ENCODE measurements around the gene HOXB3.

The HOXB3 gene

DNA sequence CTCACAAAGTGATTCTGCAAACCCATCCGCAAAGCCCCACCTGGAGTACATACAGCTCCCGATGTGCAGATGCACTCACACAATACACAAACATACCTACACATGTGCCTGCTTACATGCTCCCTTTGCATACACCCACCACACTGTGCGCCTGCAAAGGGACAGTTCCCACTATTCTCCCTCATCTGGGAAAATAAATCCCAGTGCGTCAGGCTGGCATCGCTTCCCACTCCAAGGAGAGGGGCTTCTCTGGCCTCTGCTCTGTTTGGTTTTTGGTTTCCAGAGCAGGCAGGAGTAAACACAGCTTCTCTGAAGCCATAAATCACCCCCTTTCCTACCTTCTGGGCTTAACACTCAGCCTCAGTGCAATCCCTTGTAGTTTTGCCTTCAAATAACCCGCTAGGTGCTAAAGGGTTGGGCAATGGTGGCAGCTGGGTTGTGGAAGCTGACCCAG, 26.6 kb downstream of the HOXB3 start:
- no CpG with 5 or more reads among the region's 6 CpGs for WGBS (ENCODE audit: extremely low coverage, insufficient coverage, low lambda C conversion rate)
- Histone ChIP-seq H3K9ac (ENCODE audit: low read length) (no peak overlapping the region), H3K79me1 (ENCODE audit: low read length) (no peaks in the 10 kb centered on the region), H3K18ac (ENCODE audit: low read length) (no peak overlapping the region), H2BK15ac (replicated peaks; ENCODE audit: low read depth) (no peak overlapping the region), H3K36me3 (ENCODE audit: control insufficient read depth, insufficient read depth, low read length) (no peaks in the 10 kb centered on the region), H4K8ac (ENCODE audit: low read depth, low read length) (no peak overlapping the region), H4K5ac (ENCODE audit: low read length) (no peak overlapping the region), H2BK5ac (ENCODE audit: low read length) (no peak overlapping the region), H3K56ac (ENCODE audit: low read length) (no peak overlapping the region), H3K27ac (ENCODE audit: low read depth, low read length) (no peak overlapping the region), H2BK120ac (ENCODE audit: low read depth, low read length) (no peak overlapping the region), H3K4me3 (ENCODE audit: low read length) (no peak overlapping the region), H3K79me2 (ENCODE audit: control insufficient read depth, insufficient read depth, low read length) (no peaks in the 10 kb centered on the region), H3K27me3 (ENCODE audit: insufficient read depth, low read length, poor library complexity) (peaks cover 92% of the 10 kb centered on the region), H3K4me2 (ENCODE audit: low read length) (no peak overlapping the region), H3K4me1 (ENCODE audit: control insufficient read depth, low read depth, low read length) (peaks cover 5% of the 10 kb centered on the region), H2AK5ac (ENCODE audit: low read length) (no peak overlapping the region), H3K23ac (ENCODE audit: low read length) (no peak overlapping the region), H3K4ac (ENCODE audit: low read depth, low read length) (no peak overlapping the region)
- no peak for DNase-seq

DNA sequence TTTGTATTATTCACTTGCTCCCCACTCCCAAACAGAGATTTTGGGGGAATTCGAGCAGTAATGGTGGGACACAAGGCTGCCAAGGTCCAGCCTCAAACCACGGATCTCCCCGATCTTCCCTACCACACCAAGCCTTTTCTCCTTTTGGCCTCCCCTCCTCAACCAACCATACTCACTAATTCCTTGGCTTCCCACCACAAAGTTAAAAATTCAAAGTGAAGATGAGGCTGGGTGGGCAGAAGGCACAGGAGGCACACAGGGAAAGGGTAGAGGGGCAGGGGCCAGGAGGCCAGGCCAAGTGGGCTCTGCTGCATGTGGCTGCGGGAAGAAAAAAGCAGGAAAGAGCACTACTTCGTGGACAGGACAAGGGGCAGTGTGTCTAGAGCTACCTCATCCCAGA, 27.1 kb downstream of the HOXB3 start:
- H2BK15ac ChIP-seq (replicated peaks; ENCODE audit: low read depth): no peak overlapping the region
- H3K27ac ChIP-seq (ENCODE audit: low read depth, low read length): no peak overlapping the region
- H3K4ac ChIP-seq (ENCODE audit: low read depth, low read length): no peak overlapping the region
- no peak overlapping the region for H2AK5ac ChIP-seq (ENCODE audit: low read length)
- H3K79me1 ChIP-seq (ENCODE audit: low read length): no peaks in the 10 kb centered on the region
- no peak for DNase-seq
- H3K56ac ChIP-seq (ENCODE audit: low read length): no peak overlapping the region
- H4K5ac ChIP-seq (ENCODE audit: low read length): no peak overlapping the region
- H3K23ac ChIP-seq (ENCODE audit: low read length): no peak overlapping the region
- H3K18ac ChIP-seq (ENCODE audit: low read length): no peak overlapping the region
- H3K4me1 ChIP-seq (ENCODE audit: control insufficient read depth, low read depth, low read length): peaks cover 5% of the 10 kb centered on the region
- peaks cover 94% of the 10 kb centered on the region for H3K27me3 ChIP-seq (ENCODE audit: insufficient read depth, low read length, poor library complexity)
- no peaks in the 10 kb centered on the region for H3K36me3 ChIP-seq (ENCODE audit: control insufficient read depth, insufficient read depth, low read length)
- WGBS (ENCODE audit: extremely low coverage, insufficient coverage, low lambda C conversion rate): no CpG with 5 or more reads among the region's 5 CpGs
- no peak overlapping the region for H3K4me3 ChIP-seq (ENCODE audit: low read length)
- no peak overlapping the region for H4K8ac ChIP-seq (ENCODE audit: low read depth, low read length)
- no peak overlapping the region for H2BK120ac ChIP-seq (ENCODE audit: low read depth, low read length)
- H2BK5ac ChIP-seq (ENCODE audit: low read length): no peak overlapping the region
- H3K79me2 ChIP-seq (ENCODE audit: control insufficient read depth, insufficient read depth, low read length): no peaks in the 10 kb centered on the region
- no peak overlapping the region for H3K9ac ChIP-seq (ENCODE audit: low read length)
- no peak overlapping the region for H3K4me2 ChIP-seq (ENCODE audit: low read length)

DNA sequence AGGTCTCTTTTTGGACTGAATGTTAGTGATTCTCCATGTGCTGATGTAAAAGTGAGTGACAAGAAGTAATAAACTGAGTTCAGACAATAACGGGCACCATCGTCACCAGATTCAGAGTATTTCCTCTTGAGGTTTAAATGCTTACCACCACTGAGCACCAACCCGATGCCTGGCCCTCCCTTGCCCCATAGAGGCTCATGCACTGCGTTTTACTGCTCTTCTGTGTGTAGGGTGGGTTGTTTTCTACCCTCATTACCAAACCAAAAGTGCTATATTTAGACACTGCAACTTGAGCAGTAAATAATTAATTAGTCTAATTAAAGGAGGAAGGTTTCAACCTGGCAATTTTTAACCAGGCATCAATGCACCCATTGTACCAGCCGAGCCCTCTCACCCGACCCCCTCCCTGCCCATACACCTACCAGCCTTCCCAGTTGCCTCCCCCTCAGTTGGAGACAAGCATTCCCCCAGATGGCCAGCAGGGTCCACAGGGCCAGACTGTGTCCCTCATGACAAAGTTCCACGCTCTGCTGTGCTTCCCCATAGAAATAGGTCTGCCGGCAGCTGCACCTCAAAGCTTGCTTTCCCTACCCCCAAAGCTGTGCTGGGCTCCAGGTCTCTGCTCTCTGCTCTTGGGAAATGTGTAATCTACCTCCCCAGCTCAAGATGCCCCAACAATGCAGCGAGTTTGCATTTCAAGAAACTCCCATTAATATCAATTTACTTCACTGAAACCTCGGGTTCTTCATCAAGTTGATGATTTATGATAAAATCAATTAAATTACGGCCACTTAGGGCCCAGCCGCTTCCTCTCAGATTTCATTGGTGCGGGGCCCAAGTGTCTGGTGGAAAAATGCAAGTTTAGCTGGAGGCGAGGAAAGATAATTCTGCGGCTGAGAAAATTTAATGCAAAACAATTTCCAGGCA, 27.9 kb downstream of the HOXB3 start:
- Histone ChIP-seq H3K18ac (ENCODE audit: low read length) (no peak overlapping the region), H3K4me2 (ENCODE audit: low read length) (no peak overlapping the region), H3K4me1 (ENCODE audit: control insufficient read depth, low read depth, low read length) (peaks cover under 1% of the 10 kb centered on the region), H2AK5ac (ENCODE audit: low read length) (no peak overlapping the region), H2BK15ac (replicated peaks; ENCODE audit: low read depth) (no peak overlapping the region), H2BK120ac (ENCODE audit: low read depth, low read length) (no peak overlapping the region), H3K23ac (ENCODE audit: low read length) (no peak overlapping the region), H3K79me2 (ENCODE audit: control insufficient read depth, insufficient read depth, low read length) (no peaks in the 10 kb centered on the region), H2BK5ac (ENCODE audit: low read length) (no peak overlapping the region), H3K4ac (ENCODE audit: low read depth, low read length) (no peak overlapping the region), H3K27ac (ENCODE audit: low read depth, low read length) (no peak overlapping the region), H3K36me3 (ENCODE audit: control insufficient read depth, insufficient read depth, low read length) (no peaks in the 10 kb centered on the region), H3K79me1 (ENCODE audit: low read length) (no peaks in the 10 kb centered on the region), H4K5ac (ENCODE audit: low read length) (no peak overlapping the region), H3K9ac (ENCODE audit: low read length) (no peak overlapping the region), H4K8ac (ENCODE audit: low read depth, low read length) (no peak overlapping the region), H3K56ac (ENCODE audit: low read length) (no peak overlapping the region), H3K27me3 (ENCODE audit: insufficient read depth, low read length, poor library complexity) (peaks cover 94% of the 10 kb centered on the region), H3K4me3 (ENCODE audit: low read length) (no peak overlapping the region)
- no CpG with 5 or more reads among the region's 15 CpGs for WGBS (ENCODE audit: extremely low coverage, insufficient coverage, low lambda C conversion rate)
- no peak for DNase-seq

DNA sequence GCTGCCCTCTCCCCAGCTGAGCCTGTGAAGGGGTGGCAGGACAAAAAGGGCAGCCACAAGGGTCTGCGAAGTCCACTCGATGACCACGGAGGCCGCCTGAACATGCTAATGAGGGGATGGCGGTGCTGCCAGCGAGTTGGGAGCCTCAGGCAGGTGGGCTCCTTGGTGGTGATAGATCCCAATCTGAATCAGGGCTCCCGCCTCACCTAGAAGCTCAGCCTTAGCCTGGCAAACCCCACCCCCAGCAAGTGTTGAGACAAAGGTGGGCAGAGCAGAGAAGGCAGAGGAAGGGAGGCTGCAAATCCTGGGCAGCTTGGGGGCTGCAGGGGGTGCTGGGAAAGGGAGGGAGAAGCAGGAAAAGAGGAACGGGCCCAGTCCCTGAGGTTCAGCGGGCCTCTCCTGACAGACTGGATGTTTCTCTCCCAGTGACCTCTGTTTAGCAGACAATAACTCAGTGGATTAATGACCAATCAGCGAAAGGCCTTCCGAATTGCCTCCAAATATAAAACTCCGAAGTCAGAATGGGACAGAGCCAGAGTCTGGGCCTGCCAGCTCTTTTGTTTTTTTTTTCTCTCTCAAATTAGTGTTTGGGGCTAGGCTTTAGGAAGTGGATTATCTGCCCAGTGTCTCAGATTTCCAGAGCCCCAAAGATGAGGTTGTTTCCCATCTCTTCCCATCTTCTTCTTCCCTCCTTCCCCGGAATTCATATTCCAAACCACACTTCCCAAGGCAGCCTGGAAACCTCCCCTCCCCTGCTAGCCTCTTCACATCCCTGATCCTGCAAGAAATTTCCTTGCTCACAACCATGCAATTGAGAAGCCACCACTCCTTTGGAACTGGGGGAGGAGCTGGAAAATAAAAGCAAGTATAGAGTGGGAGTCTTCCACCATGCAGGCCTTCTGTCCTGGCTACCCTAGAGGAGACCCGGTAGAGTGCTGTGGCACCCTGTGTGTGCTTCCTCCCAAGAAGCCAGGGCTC, 29.9 kb downstream of the HOXB3 start:
- no peak overlapping the region for H2BK5ac ChIP-seq (ENCODE audit: low read length)
- no peak for DNase-seq
- no peak overlapping the region for H2BK120ac ChIP-seq (ENCODE audit: low read depth, low read length)
- no CpG with 5 or more reads among the region's 14 CpGs for WGBS (ENCODE audit: extremely low coverage, insufficient coverage, low lambda C conversion rate)
- no peak overlapping the region for H3K4me2 ChIP-seq (ENCODE audit: low read length)
- H3K79me2 ChIP-seq (ENCODE audit: control insufficient read depth, insufficient read depth, low read length): no peaks in the 10 kb centered on the region
- H3K27me3 ChIP-seq (ENCODE audit: insufficient read depth, low read length, poor library complexity): peaks cover 90% of the 10 kb centered on the region
- no peak overlapping the region for H3K23ac ChIP-seq (ENCODE audit: low read length)
- H4K5ac ChIP-seq (ENCODE audit: low read length): no peak overlapping the region
- no peak overlapping the region for H3K4me3 ChIP-seq (ENCODE audit: low read length)
- H2BK15ac ChIP-seq (replicated peaks; ENCODE audit: low read depth): no peak overlapping the region
- H2AK5ac ChIP-seq (ENCODE audit: low read length): no peak overlapping the region
- no peak overlapping the region for H3K9ac ChIP-seq (ENCODE audit: low read length)
- no peak overlapping the region for H3K56ac ChIP-seq (ENCODE audit: low read length)
- no peak overlapping the region for H3K18ac ChIP-seq (ENCODE audit: low read length)
- H3K36me3 ChIP-seq (ENCODE audit: control insufficient read depth, insufficient read depth, low read length): no peaks in the 10 kb centered on the region
- H3K4ac ChIP-seq (ENCODE audit: low read depth, low read length): no peak overlapping the region
- no peaks in the 10 kb centered on the region for H3K4me1 ChIP-seq (ENCODE audit: control insufficient read depth, low read depth, low read length)
- no peak overlapping the region for H4K8ac ChIP-seq (ENCODE audit: low read depth, low read length)
- no peaks in the 10 kb centered on the region for H3K79me1 ChIP-seq (ENCODE audit: low read length)
- H3K27ac ChIP-seq (ENCODE audit: low read depth, low read length): no peak overlapping the region

DNA sequence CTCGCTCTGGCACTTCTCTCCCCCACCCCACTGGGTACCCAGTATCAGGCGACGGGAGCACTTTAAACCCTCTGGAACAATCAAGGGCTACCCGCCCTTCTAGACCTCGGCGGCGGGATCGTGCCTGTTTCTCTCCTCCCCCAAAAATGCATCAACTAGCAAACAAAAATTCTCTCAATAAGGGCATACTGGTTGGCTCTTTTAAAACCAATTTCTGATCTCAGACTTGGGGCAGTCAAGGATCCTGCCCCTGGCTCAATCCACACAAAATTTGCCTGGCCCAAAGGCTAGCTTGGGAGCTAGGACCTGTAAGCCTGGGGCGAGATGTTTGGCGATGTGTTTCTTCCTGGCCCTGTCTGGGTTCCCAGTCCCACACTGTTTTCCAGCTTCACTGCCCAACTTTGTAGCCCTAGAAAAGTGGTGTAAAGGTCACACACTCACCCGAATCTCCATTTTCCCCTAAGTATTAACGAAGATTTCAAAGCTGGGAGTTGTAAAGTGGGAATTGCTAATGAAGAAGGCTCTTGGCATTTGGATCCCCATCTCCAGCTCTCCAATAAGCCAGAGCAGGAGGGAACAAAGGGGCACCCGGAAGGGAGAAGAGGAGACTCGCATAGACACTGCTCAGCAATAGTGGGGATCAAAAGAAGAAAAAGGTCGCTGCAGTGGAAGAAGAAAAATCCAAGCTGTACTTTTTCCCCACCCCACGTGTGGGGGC, 30.8 kb downstream of the HOXB3 start:
- H2AK5ac ChIP-seq (ENCODE audit: low read length): no peak overlapping the region
- no peak for DNase-seq
- no peak overlapping the region for H3K4me2 ChIP-seq (ENCODE audit: low read length)
- peaks cover 90% of the 10 kb centered on the region for H3K27me3 ChIP-seq (ENCODE audit: insufficient read depth, low read length, poor library complexity)
- no peak overlapping the region for H3K9ac ChIP-seq (ENCODE audit: low read length)
- no peak overlapping the region for H3K27ac ChIP-seq (ENCODE audit: low read depth, low read length)
- no peaks in the 10 kb centered on the region for H3K79me1 ChIP-seq (ENCODE audit: low read length)
- H2BK15ac ChIP-seq (replicated peaks; ENCODE audit: low read depth): no peak overlapping the region
- no peaks in the 10 kb centered on the region for H3K4me1 ChIP-seq (ENCODE audit: control insufficient read depth, low read depth, low read length)
- no peak overlapping the region for H3K56ac ChIP-seq (ENCODE audit: low read length)
- no peaks in the 10 kb centered on the region for H3K36me3 ChIP-seq (ENCODE audit: control insufficient read depth, insufficient read depth, low read length)
- no peak overlapping the region for H4K8ac ChIP-seq (ENCODE audit: low read depth, low read length)
- H3K4ac ChIP-seq (ENCODE audit: low read depth, low read length): no peak overlapping the region
- H4K5ac ChIP-seq (ENCODE audit: low read length): no peak overlapping the region
- no peak overlapping the region for H3K23ac ChIP-seq (ENCODE audit: low read length)
- WGBS (ENCODE audit: extremely low coverage, insufficient coverage, low lambda C conversion rate): no CpG with 5 or more reads among the region's 16 CpGs
- no peak overlapping the region for H2BK120ac ChIP-seq (ENCODE audit: low read depth, low read length)
- no peak overlapping the region for H2BK5ac ChIP-seq (ENCODE audit: low read length)
- no peaks in the 10 kb centered on the region for H3K79me2 ChIP-seq (ENCODE audit: control insufficient read depth, insufficient read depth, low read length)
- H3K18ac ChIP-seq (ENCODE audit: low read length): no peak overlapping the region
- H3K4me3 ChIP-seq (ENCODE audit: low read length): no peak overlapping the region
